ENCODE results near the gene TRAF3IP1. TPM values are rescaled to one million over a fixed set of nuclear protein-coding genes. Genes with fewer than 3 reads are reported as not detected.

Gene TRAF3IP1
- total RNA-seq, 2 donors from 2014 or later, result 16.2 to 18.5 TPM

DNA sequence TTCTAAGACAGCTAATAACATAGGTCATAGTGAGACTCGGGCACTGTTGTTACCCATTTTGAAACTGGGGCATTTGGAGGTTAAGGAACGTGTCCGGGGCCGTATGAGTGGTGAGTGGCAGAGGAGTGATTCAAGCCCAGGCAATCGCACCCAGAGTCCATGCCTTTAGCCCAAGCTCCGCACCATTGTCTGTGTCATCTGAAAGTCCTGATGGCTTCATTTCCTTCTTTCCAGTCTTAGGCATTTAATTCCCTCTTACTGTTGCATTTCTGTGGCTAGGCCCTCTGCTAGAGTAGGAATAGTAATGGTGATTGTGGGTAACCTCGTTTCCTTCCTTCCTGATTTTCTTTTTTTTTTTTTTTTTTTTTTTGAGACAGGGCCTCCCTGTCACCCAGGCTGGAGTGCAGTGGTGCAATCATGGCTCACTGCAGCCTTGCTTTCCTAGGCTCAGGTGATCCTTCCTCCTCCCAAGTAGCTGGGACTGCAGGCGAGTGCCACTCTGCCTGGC, 56.6 kb downstream of the TRAF3IP1 start:
- Histone ChIP-seq H3K9me3 (no peaks in the 10 kb centered on the region), H3K27ac (no peak overlapping the region), H3K9ac (ENCODE audit: low read depth in 2 of 2, low read length in 2 of 2) (no peak overlapping the region), H3K27me3 (no peaks in the 10 kb centered on the region), H3K36me3 (no peaks in the 10 kb centered on the region), H3K4me3 (no peak overlapping the region), H3K4me1 (no peaks in the 10 kb centered on the region)
- no peak for DNase-seq
- intact Hi-C loops (cut with DNase I), result no loop called here
- TF ChIP-seq, protein P1, sequence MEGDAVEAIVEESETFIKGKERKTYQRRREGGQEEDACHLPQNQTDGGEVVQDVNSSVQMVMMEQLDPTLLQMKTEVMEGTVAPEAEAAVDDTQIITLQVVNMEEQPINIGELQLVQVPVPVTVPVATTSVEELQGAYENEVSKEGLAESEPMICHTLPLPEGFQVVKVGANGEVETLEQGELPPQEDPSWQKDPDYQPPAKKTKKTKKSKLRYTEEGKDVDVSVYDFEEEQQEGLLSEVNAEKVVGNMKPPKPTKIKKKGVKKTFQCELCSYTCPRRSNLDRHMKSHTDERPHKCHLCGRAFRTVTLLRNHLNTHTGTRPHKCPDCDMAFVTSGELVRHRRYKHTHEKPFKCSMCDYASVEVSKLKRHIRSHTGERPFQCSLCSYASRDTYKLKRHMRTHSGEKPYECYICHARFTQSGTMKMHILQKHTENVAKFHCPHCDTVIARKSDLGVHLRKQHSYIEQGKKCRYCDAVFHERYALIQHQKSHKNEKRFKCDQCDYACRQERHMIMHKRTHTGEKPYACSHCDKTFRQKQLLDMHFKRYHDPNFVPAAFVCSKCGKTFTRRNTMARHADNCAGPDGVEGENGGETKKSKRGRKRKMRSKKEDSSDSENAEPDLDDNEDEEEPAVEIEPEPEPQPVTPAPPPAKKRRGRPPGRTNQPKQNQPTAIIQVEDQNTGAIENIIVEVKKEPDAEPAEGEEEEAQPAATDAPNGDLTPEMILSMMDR (IDR thresholded peaks at IDR 0.05), result no peak

DNA sequence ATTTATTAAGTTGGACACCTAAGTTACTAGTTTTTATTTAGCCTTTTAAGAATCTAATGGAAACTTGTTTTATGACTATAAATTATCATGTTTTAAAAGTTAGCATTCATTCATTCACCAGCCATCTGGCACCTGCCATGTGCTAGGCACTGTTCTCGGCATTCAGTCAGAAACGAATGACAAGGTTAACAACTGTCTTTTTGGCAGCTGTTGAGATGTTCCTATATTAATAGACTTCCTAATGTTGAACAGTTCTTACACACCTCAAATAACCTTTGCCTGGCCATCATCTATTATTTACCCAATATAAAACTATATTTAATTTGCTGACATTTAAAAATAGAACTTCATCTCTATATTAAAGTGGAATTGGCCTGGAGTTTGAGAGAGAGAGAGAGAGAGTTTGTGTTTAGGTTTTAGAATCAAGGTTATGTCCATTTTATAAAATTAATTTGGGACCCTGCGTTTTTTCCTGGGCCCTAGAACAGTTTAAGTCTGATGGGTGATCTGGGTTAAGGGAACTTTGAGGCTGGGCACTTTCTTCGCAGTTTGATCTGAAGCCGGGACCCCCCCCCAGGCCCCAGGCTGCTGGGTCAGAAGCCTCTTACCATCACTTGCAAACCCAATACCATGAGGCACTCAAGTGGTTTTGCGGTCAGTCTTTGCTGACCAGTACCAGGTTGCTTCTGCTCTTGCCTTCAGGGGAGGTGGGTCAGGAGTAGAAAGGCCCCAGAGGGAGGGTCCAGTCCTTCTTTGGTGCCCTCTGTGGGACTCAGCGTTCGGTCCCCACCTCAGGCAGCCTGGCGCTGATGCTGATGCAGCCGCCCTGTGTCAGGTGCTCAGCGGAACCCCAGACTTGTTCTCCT, 58.1 kb downstream of the TRAF3IP1 start:
- Histone ChIP-seq H3K9me3 (no peaks in the 10 kb centered on the region), H3K36me3 (no peaks in the 10 kb centered on the region), H3K4me1 (no peaks in the 10 kb centered on the region), H3K9ac (ENCODE audit: low read depth in 2 of 2, low read length in 2 of 2) (no peak overlapping the region), H3K4me3 (no peak overlapping the region), H3K27me3 (no peaks in the 10 kb centered on the region), H3K27ac (no peak overlapping the region)
- no peak for DNase-seq
- TF ChIP-seq, protein P1 (IDR thresholded peaks at IDR 0.05), result no peak
- intact Hi-C loops (cut with DNase I), result no loop called here

GRCh38 chr2:238379096-238379810, 58.9 kb downstream of the TRAF3IP1 start:
- TF ChIP-seq, protein P1 (IDR thresholded peaks at IDR 0.05), result no peak
- no peaks in the 10 kb centered on the region for H3K9me3 ChIP-seq
- no peaks in the 10 kb centered on the region for H3K27me3 ChIP-seq
- H3K36me3 ChIP-seq, result no peaks in the 10 kb centered on the region
- H3K27ac ChIP-seq, result no peak overlapping the region
- DNase-seq, result no peak
- H3K9ac ChIP-seq (ENCODE audit: low read depth in 2 of 2, low read length in 2 of 2), result no peak overlapping the region
- intact Hi-C loops (cut with DNase I), result no loop called here
- no peak overlapping the region for H3K4me3 ChIP-seq
- H3K4me1 ChIP-seq, result no peaks in the 10 kb centered on the region

DNA sequence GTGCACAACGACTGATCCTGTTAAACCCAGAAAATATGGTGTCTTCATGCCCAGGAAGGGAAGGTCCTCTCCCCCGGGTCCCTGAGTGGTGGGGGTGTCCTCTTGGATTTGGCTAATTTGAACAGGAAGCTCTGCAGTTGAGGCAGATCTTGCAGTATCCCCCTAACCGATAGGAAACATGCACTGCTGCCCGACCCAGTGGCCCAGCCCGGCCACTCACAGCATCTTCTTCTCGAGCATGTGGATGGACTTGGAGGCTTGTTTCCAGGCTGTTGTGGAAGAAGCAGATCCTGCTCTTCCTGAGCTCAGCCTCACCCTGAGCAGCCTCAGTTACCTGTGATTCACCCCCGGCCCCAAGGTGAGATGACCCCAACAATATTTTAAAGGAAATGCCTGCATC, 60.0 kb downstream of the TRAF3IP1 start:
- H3K36me3 ChIP-seq, result no peaks in the 10 kb centered on the region
- no peak overlapping the region for H3K27ac ChIP-seq
- no peaks in the 10 kb centered on the region for H3K9me3 ChIP-seq
- no peak overlapping the region for H3K4me3 ChIP-seq
- TF ChIP-seq, protein P1 (IDR thresholded peaks at IDR 0.05), result no peak
- intact Hi-C loops (cut with DNase I), result no loop called here
- H3K9ac ChIP-seq (ENCODE audit: low read depth in 2 of 2, low read length in 2 of 2), result no peak overlapping the region
- no peaks in the 10 kb centered on the region for H3K27me3 ChIP-seq
- DNase-seq, result no peak
- no peaks in the 10 kb centered on the region for H3K4me1 ChIP-seq

DNA sequence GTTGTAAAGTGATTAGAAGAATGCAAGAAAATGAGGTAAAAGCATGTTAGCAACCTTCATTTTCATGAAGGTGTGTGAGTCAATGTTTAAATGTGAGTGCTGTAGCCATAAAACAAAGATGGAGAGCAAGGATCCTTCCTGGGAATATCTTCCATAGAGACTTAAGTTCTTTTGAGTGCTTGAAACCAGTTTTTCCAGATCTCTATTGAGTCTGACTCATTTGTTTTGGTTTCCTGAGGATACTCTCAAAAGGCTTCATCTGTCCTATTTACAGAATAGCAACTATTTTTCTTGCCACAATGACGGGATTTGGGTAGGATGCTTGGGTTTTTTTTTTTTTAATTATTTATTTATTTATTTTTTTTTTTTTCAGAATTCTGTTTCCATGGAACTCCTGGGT, 60.5 kb downstream of the TRAF3IP1 start:
- H3K4me1 ChIP-seq, result no peaks in the 10 kb centered on the region
- no peak for DNase-seq
- H3K27ac ChIP-seq, result no peak overlapping the region
- intact Hi-C loops (cut with DNase I), result no loop called here
- H3K4me3 ChIP-seq, result no peak overlapping the region
- TF ChIP-seq, protein P1 (IDR thresholded peaks at IDR 0.05), result no peak
- H3K27me3 ChIP-seq, result no peaks in the 10 kb centered on the region
- H3K9ac ChIP-seq (ENCODE audit: low read depth in 2 of 2, low read length in 2 of 2), result no peak overlapping the region
- H3K36me3 ChIP-seq, result no peaks in the 10 kb centered on the region
- no peaks in the 10 kb centered on the region for H3K9me3 ChIP-seq

Data from colonic mucosa (tissue), 4 donors.